ENCODE data around the gene ANTXRL. TPM values are rescaled to one million over a fixed set of nuclear protein-coding genes. Genes with fewer than 3 reads are reported as not detected.
"Not testable (repeated sequence)": the region's sequence is repeated elsewhere in the genome, so short reads cannot be mapped to it uniquely, and the experiment has no call there.

ANTXRL gene
- not detected for polyA plus RNA-seq (ENCODE audit: insufficient read depth in 1 of 5, insufficient read length in 5 of 5, low replicate concordance in 1 of 5)
- long read RNA-seq, donor 1, result 0 reads
- long read RNA-seq, donor 2, result 0 reads
- long read RNA-seq, donor 3, result 0 reads
- long read RNA-seq, donor 4, result 0 reads
- long read RNA-seq, donor 5, result 0 reads
- long read RNA-seq, donor 6, result 0 reads
- long read RNA-seq, donor 7, result 0 reads
- long read RNA-seq, donor 8, result 0 reads

DNA sequence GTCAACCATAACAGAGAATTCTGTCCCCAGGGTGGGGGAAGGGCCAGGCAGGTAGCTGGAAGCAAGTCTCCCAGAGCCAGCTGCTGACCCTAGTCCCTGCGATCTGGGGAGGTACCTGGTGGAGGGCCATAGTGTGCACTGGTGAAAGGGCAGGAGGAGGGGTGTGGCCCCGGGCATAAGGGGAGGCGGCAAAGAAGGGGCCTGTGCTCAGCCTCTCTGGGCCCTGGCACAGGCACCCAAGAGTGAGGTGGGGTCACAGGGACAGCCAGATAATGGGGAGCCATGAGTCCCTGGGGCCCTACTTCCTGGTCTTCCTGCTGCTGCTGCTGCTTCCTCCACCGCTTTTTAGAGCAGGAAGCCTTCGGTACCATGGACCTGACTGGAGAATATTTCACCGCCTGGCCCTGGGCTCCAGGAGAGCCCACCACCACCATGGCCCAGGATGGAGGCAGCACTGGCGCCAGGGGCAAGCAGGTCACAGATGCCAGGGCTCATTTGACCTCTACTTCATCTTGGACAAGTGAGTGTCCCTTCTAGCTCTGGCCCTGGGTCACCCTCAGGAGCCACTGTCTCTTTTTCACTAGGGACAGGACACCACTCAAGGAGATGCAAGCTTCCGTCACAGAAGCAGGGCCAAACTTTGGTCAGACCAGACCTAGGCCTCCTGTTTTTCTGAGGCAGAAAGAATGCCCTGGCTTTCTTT is at the start of gene ANTXRL:
Gene ANTXRL (plus strand): TSS at position 7 of the 703 bp plus-strand sequence. CDS start 266 bp downstream, at position 273.
- DNase-seq, result no peak

DNA sequence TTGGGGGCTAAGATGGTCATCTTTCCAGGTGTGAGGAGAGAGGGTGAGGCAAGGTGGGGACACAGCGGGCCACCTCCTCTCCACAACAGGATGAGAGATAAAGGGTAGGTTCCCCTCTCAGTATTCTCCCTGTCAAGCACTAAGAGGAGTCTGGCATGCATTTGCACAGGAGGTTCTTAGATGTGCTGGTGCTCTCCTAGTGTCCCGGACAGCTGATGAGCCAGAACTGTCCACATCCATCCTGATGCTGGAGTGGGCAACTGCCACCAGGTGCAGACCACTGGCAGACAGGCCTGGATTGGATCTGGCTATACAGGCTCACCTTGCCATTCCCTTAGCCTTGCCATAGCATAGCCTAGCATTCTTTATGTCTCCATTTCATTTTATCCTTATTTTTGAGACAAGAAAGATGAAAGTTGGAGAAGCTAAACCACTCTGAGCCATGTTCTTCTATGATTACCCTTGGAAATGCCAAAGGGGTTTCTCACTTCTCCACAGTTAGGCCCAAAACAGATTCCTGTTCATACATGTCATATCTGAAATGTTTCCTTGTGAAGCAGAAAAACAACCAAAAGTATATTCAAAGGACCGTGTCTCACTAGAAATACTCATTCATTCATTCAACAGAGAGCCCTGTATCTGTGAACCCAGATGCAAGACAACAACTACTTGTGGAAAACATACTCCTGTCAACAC is 48.8 kb upstream of the ANTXRL start:
- no peak for DNase-seq

- DNase-seq, result no peak
Measured at GRCh38 chr10:46239247-46239646, 47.5 kb upstream of the ANTXRL start.

GRCh38 chr10:46239993-46240683 is 46.7 kb upstream of the ANTXRL start:
- no peak for DNase-seq

DNA sequence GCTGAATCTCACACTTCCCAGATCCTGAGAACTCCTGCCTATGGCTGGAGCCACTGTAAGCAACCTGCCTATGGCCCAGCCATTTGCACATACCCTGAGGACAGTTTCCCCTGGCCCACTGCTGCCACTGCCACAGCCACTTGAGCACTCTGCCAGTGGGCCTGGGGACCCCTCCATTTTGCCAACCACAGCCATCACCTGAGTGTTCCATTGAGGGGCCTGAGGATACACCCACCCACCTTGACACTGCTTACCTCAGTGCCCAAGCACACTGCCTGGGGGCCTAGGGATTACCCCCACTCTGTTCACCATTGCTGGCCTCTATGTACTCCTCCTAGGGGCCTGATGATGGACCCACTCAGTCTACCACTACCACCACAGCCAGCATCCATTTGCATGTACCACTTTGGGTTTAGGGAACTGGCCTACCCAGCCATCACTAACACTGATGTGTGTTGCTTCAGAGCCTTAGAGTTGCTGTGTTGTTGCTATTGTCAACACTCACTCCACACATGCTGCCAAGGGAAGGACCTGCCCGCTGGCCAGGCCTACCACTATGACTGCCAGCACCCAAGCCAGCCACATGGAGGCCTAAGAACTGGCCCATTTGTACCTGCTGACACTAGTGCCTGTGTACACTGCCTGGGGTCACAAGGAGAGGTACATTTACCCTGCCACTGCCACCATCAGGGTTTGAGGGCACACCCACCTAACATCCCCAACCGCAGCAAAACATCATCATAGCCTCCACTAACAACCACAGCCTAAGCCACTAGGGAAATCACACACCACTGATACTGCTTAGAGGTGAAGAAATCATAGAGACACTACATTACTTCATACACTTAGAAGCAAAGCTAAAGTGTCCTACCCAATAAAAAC is 45.9 kb upstream of the ANTXRL start:
- DNase-seq, result no peak

DNA sequence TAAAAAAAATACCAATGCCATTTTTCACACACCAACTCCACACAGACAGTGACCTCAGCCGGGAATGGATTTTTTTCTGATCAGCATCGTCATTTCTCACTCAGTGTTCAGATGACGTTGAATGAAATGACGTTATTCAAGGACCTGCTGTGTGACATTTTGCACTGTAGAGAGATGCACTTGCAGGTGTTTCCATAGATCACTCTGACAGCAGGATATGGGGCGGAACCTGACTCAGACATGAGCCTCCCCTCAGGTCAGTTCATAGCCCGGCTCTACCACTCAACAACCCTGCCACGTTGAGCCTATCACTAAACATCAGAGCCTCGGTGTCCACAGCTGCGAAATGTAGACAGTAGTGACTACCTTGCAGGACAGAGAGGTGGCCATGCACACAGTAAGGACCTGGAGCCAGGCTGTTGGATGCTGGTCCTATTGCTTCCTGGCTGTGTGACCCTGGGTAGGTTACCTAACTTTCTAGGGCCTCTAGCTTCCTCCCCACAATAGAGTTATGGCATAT is 41.4 kb upstream of the ANTXRL start:
- no peak for DNase-seq

DNA sequence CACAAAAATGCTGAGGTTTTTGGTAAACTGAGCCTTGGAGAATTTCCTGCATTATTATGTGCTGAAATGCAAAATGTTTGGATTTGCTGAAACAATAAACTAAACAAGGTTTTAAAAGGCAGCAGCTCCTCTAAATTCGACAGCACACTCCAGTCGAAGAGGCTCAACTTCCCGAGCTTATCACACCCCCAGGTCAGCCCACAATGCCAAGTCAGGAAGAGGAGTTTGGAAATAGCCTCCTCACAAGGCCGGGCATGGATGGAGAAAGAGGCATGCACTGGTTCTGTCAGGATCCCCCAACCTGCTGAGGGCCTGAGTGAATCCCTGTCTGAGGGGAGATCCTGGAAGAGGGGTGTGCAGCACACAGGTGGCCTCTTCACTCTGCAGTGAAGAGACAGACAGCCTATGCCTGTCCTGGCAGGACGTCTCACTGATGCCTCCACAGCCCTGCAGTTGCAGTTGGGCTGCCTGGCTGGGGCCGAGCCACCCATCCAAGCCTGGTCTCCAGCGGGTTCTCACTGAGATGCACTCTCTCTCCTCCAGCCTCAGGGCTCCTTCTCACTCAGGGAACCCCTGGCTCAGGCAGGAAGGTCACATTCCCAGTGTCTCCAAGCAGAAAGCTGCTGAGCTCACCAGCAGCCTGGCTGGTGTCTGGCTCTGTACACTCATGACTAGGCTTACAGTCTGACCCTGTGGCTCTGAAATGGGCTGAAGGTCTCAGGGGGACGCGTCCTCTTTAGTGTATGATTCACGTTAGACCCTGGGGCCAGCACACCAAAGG is 40.2 kb upstream of the ANTXRL start:
- DNase-seq, result not testable (repeated sequence)

DNA sequence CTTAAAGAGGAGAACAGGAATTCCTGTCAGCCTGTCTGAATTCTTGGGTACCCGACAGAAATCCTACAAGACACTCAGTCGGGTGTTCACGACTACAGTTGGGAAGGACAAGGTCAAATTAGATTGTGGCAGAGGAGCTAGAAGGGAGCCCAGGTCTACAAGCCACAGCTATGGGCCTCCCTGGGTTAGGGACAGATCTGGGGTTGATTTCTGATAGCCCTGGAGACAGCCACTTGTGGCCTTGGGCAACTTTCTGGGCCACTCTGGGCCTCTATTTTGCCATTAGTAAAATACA is 39.7 kb upstream of the ANTXRL start:
- no peak for DNase-seq

- no peak for DNase-seq
Measured at GRCh38 chr10:46247808-46248569, 38.8 kb upstream of the ANTXRL start.

- DNase-seq, result no peak
Measured at GRCh38 chr10:46248651-46249146, 38.1 kb upstream of the ANTXRL start.

GRCh38 chr10:46249617-46250344 is 37.0 kb upstream of the ANTXRL start:
- DNase-seq, result not testable (repeated sequence)

DNA sequence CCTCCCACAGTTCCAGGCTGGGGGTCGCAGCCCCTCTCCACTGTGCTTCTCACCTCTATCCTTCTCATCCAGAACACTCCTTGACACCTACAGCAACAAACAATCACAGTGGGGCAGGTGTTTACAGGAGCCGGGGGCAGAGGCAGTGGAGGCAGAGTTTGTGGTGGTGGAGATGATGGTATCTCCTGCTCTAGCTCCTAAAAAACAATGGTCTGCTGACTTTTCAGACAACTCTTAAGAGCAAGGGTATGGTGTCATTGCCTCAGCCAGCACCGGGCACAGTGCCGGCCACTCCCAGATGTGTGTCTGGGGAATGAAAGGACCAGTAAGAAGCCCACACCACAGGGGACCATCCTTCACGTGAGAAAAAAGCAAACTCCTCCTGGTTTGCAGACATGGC is 36.3 kb upstream of the ANTXRL start:
- DNase-seq, result no peak

- DNase-seq, result no peak
Measured at GRCh38 chr10:46250898-46251856, 35.6 kb upstream of the ANTXRL start.

DNA sequence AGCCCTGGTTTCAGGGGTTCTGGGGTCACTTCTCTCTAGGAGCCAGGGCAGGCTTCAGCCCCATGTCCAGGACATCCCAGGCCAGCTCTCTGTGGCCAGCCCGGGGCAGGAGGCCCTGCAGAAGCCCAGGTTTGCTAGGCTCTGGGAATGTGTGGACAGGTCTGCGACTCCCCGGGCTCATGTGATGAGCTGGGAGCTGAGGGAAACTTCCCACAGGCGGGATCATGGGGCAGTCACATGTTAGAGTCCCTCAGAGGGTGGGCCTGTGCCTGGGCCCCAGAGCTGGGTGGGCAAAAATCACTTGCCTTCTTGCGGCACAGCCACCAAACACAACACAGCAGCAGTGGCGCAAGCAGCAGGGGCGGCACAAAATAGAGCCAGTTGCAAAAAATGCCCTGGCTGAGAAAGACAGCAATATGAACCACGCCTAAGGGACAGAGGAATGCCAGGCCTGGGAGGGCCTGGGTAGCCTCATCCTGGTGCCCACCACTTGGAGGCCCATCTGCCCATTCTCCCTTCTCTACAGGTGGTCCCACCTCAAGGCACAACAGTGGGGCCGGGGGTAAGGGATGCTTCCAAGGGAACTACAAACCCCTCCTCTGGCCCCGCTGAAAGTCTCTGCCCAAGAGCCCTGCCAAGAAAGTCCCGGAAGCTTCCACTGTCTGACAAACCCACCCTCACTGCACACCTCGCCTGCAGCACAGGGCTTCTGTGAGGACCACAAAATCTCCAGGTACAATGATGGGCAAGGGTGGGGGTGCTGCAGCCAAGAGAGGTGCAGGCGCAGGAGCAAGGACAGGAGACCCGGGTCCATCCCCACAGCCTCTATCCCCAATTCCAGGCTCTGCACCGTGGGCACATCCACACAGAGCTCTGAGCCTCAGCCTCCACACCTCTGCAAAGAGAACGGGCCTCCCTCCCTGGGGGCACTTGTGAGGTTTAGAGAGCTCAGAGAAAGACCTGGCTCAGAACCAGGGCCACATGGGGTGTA is 34.6 kb upstream of the ANTXRL start:
- no peak for DNase-seq

DNA sequence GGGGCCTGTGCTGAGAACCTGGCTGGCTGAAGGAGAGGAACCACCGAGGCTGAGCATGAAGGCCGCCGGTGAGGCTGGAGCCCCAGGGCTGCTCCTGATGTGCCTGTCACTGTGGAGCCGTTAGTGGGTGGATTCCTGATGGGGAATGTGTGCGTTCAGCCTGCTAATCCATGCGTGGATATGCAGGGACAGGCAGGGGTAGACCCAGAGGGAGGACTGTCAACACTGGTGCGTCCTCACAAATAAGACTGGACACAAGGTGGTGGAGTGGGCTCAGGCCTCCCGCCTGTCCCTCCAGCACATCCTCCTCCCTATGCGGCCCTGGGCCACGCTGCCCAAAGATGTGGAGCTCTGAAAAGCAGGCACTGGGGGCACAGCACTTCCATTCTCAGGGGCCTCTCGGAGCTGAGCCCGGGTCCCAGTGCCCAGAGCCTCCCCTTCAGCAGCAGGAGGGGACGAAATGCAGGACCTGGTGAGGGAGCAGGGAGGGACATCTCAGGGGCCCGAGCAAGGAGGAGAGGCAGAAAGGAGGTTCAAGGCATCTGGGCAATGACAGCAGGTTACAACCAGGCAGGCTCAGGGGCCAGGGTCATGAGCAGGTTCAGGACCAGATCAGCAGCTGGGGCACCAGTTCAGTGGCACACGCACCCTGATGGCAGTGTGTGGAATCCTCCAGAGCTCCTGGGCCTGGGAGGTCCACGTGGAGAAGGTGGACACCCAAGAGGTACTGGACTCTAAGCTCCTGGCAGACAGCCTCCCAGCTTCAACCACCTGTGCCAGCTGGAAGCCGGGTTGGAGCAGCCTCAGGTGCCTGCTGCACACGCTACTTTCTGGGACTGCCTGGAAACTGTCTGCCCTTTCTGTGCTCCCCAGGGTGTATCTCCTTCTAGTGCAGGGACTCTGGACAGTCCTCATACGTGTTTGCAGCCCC is 33.5 kb upstream of the ANTXRL start:
- no peak for DNase-seq
